ENCODE data around the gene SINHCAF.

DNA sequence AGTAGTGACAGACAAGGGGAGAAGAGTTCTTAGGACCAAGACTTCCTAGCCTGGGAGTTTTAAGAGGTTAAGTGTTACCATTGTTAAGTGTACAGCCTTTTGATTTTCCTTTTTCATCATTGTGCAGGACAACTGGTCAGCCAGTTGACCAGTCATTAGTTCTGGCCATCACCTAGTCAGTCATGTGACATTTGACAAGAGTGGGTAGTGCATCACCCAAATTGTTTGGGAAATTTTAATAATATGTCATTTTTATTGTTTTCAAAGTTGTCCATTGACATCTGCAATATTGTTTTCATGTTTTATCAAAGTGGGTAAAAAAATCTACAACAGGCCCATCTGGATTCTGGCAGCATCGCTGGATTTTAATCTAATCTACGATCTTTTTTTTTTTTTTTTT lies 15.5 kb downstream of the SINHCAF start:
- TF ChIP-seq POLR2AphosphoS5 (IDR thresholded peaks at IDR 0.05) (no peak), POLR2A (IDR thresholded peaks at IDR 0.05) (no peak), EP300 (IDR thresholded peaks at IDR 0.05) (no peak)
- TF ChIP-seq, protein P1, sequence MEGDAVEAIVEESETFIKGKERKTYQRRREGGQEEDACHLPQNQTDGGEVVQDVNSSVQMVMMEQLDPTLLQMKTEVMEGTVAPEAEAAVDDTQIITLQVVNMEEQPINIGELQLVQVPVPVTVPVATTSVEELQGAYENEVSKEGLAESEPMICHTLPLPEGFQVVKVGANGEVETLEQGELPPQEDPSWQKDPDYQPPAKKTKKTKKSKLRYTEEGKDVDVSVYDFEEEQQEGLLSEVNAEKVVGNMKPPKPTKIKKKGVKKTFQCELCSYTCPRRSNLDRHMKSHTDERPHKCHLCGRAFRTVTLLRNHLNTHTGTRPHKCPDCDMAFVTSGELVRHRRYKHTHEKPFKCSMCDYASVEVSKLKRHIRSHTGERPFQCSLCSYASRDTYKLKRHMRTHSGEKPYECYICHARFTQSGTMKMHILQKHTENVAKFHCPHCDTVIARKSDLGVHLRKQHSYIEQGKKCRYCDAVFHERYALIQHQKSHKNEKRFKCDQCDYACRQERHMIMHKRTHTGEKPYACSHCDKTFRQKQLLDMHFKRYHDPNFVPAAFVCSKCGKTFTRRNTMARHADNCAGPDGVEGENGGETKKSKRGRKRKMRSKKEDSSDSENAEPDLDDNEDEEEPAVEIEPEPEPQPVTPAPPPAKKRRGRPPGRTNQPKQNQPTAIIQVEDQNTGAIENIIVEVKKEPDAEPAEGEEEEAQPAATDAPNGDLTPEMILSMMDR (IDR thresholded peaks at IDR 0.05): no peak
